ENCODE results near the gene NTN5.
A peak's percentile ranks its signal among the peaks of the same experiment; 100 is the strongest.
"Not testable (repeated sequence)": the region's sequence is repeated elsewhere in the genome, so short reads cannot be mapped to it uniquely, and the experiment has no call there.

NTN5 gene

GRCh38 chr19:48695743-48696352 lies 23.0 kb upstream of the NTN5 start, which contains the start of gene FUT2:
FUT2 (plus strand) TSS chr19:48695971; CDS start chr19:48702957, 6,986 bp downstream.
- DNase-seq (ENCODE audit: low read depth): no peak
- no peak for TF ChIP-seq CTCF (conservative IDR thresholded peaks at IDR 0.05; ENCODE audit: low read depth, low read length)
- no peak within 1 kb of the TSS for H3K4me3 ChIP-seq (ENCODE audit: low read depth, low read length)

DNA sequence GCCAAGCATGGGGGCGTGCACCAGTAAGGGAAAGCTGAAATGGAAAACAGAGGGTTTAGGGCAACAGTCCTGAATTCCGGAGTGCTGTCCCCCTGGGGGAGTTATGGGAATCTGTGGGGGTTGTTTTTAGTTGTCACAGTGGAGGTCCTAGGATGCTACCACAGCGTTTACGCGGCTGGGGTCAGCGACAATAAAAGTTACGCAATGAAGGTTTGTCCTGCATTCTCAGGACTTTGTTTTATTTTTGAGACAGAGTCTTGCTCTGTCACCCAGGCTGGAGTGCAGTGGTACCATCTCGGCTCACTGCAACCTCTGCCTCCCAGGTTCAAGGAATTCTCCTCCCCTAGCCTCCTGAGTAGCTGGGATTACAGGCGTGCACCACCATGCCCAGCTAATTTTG lies 20.8 kb upstream of the NTN5 start:
- DNase-seq (ENCODE audit: low read depth); H3K4me3 ChIP-seq (ENCODE audit: low read depth, low read length): not testable (repeated sequence)

DNA sequence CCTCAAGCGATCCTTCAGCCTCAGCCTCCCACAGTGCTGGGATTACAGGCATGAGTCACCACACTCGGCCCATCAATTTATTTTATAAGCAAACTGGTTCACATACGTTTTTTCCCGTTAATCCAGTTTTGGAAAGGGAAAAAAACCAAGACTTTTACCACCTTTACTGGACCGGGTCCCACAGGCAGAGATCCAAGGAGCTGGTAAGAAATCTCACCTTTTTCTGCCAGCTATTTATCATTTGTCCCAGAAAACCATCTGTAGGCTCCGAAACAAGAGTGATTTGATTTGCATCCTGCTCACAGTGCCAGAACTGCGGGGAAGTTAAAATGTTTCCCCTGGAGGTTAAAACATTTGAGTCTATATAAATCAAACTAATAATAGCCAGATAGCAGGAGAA lies 16.6 kb upstream of the NTN5 start:
- TF ChIP-seq CTCF (conservative IDR thresholded peaks at IDR 0.05; ENCODE audit: low read depth, low read length): no peak
- DNase-seq (ENCODE audit: low read depth): no peak
- no peak overlapping the region for H3K4me3 ChIP-seq (ENCODE audit: low read depth, low read length)

GRCh38 chr19:48687776-48688175 lies 15.0 kb upstream of the NTN5 start:
- TF ChIP-seq CTCF (conservative IDR thresholded peaks at IDR 0.05; ENCODE audit: low read depth, low read length): no peak
- DNase-seq (ENCODE audit: low read depth): no peak
- H3K4me3 ChIP-seq (ENCODE audit: low read depth, low read length): no peak overlapping the region

DNA sequence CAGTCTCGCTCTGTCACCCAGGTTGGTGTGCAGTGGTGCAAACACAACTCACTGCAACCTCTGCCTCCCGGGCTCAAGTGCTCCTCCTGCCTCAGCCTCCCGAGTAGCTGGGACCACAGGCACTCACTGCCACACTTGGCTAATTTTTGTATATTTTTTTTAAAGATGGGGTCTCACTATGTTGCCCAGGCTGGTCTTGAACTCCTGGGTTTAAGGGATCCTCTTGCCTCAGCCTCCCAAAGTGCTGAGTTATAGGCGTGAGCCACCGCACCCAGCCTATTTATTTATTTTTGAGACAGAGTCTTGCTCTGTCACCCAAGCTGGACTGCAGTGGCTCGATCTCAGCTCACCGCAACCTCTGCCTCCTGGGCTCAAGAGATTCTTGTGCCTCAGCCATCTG lies 13.8 kb upstream of the NTN5 start:
- not testable (repeated sequence) for H3K4me3 ChIP-seq (ENCODE audit: low read depth, low read length); DNase-seq (ENCODE audit: low read depth)

DNA sequence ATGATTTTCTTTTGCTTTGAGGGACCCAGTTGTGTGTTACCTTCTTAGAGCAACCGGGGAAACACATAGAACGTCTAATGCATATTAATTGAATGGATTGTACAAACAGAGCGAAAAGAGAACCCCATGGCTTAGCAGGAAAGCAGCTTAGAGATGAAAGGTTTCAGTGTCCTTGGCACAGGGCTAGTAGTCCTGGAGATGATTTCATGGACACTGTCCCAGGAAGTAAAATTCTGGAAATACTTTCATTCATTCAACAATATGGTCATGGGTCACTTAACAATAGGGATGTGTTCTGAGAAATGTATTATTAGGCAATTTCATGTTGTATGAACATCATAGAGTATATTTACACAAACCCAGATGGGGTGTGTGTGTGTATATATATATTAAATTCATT lies 13.3 kb upstream of the NTN5 start:
- DNase-seq (ENCODE audit: low read depth): no peak
- no peak overlapping the region for H3K4me3 ChIP-seq (ENCODE audit: low read depth, low read length)
- TF ChIP-seq CTCF (conservative IDR thresholded peaks at IDR 0.05; ENCODE audit: low read depth, low read length): no peak

- DNase-seq (ENCODE audit: low read depth): no peak
- no peak overlapping the region for H3K4me3 ChIP-seq (ENCODE audit: low read depth, low read length)
- TF ChIP-seq CTCF (conservative IDR thresholded peaks at IDR 0.05; ENCODE audit: low read depth, low read length): no peak
Measured at GRCh38 chr19:48685583-48685982, 12.8 kb upstream of the NTN5 start.

DNA sequence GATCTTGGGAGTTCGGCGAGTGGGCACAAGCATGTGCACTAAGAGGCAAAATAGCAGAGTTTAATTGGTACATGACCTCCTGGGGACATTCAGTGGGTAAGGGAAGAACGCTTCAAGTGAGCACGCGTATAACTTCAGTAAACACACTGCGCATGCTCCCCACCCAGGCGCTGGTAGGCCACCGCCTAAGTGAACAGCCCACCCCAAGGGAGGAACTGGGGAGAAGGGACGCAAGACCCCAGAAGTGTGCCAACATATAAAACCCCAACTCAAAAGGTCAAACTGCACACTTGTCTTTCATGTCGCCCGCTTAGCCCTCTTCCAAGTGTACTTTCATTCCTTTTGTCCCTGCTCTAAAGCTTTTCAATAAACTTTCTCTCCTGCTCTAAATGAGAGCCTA lies 10.5 kb upstream of the NTN5 start:
- H3K4me3 ChIP-seq (ENCODE audit: low read depth, low read length): peak overlapping the region; percentile 28
- no peak for TF ChIP-seq CTCF (conservative IDR thresholded peaks at IDR 0.05; ENCODE audit: low read depth, low read length)
- peak; percentile 65 for DNase-seq (ENCODE audit: low read depth)
